ENCODE data around the gene WWP2. TPM values are rescaled to one million over a fixed set of nuclear protein-coding genes. Genes with fewer than 3 reads are reported as not detected.

WWP2 gene
- polyA plus RNA-seq, 10 donors, result 12.5 to 17.3 (median 15.3) TPM

Other genes starting within 250 kb of the WWP2 start
- 10 to 100 TPM; 10.3 to 22.7 (median 15.5) TPM for gene NFAT5, start 196.4 kb upstream of the WWP2 start, polyA plus RNA-seq (ENCODE audit: insufficient read length in 10 of 10)
- 10 to 100 TPM in 1 of 10 donors, 1 to 10 TPM in 9; 6.5 to 10.4 (median 7.1) TPM for gene NQO1, start 35.8 kb upstream of the WWP2 start, polyA plus RNA-seq (ENCODE audit: insufficient read length in 10 of 10)
- gene NOB1, start 7.4 kb upstream of the WWP2 start, polyA plus RNA-seq (ENCODE audit: insufficient read length in 10 of 10), result 10 to 100 TPM; 31.7 to 54.7 (median 44.8) TPM
- gene CLEC18A, start 189.0 kb downstream of the WWP2 start, polyA plus RNA-seq (ENCODE audit: insufficient read length in 10 of 10), result 1 to 10 TPM in 2 of 10 donors, under 1 TPM in 8; 0.26 to 1.3 (median 0.71) TPM